H1 (cell line): ENCODE results near the gene GZF1. TPM values are rescaled to one million over a fixed set of nuclear protein-coding genes. Genes with fewer than 3 reads are reported as not detected.

Experiments
- ATF2 ChIP-seq: IDR thresholded peaks from 2 replicates; pipeline ENCODE4 v1.6.1; 2012; ENCODE audit warnings: low read length, inconsistent platforms
- BACH1 ChIP-seq: IDR thresholded peaks from 2 replicates; pipeline ENCODE4 v1.6.1; 2012; ENCODE audit warnings: low read length, improper control_type of control experiment
- BCL11A ChIP-seq, 2 experiments: IDR thresholded peaks; one replicate each; pipeline ENCODE4 v1.6.1; 2011; ENCODE audit warnings: low read depth in 2 of 2, low read length in 2 of 2, mild to moderate bottlenecking in 2 of 2
- CEBPB ChIP-seq: IDR thresholded peaks from 2 replicates; pipeline ENCODE4 v1.6.1; 2012; ENCODE audit warnings: low read depth, low read length
- CHD1 ChIP-seq: IDR thresholded peaks from 2 replicates; pipeline ENCODE4 v1.6.1; 2012; ENCODE audit warnings: low read depth, low read length, improper control_type of control experiment
- CHD2 ChIP-seq: IDR thresholded peaks from 2 replicates; pipeline ENCODE4 v1.6.1; 2012; ENCODE audit warnings: low read length, improper control_type of control experiment
- HDAC2 ChIP-seq, 2 experiments: fragments of 300-600 bp in 1 of 2; sonication (generic) in 1 of 2; IDR thresholded peaks; 2 replicates each; pipeline ENCODE4 v1.6.1; 2011 to 2012; ENCODE audit warnings: low read depth in 2 of 2, low read length in 2 of 2, mild to moderate bottlenecking in 2 of 2, moderate library complexity in 2 of 2, borderline replicate concordance in 1 of 2, inconsistent platforms in 1 of 2
- HDAC6 ChIP-seq: IDR thresholded peaks from one replicate; pipeline ENCODE4 v1.7.1; 2012; ENCODE audit warnings: low read depth, mild to moderate bottlenecking, inconsistent platforms, low read length, moderate library complexity
- JUN ChIP-seq: IDR thresholded peaks from 2 replicates; pipeline ENCODE4 v1.6.1; 2011; ENCODE audit warnings: low read depth, mild to moderate bottlenecking, improper control_type of control experiment, low read length
- KDM1A ChIP-seq: fragments of 200-600, 300-600 bp; sonication (generic); IDR thresholded peaks from 2 replicates; pipeline ENCODE4 v1.7.1; 2016; ENCODE audit warnings: mild to moderate bottlenecking, low read length, borderline replicate concordance
- KDM5A ChIP-seq: fragments of 200-600 bp; IDR thresholded peaks from 2 replicates; pipeline ENCODE4 v1.7.1; 2012; ENCODE audit warnings: mild to moderate bottlenecking, low read length, inconsistent platforms, mixed read lengths
- MAFK ChIP-seq: IDR thresholded peaks from 2 replicates; pipeline ENCODE4 v1.6.1; 2012; ENCODE audit warnings: low read depth, mild to moderate bottlenecking, improper control_type of control experiment, low read length
- MAX ChIP-seq: IDR thresholded peaks from 2 replicates; pipeline ENCODE4 v1.6.1; 2012; ENCODE audit warnings: inconsistent platforms
- NANOG ChIP-seq: IDR thresholded peaks from 2 replicates; pipeline ENCODE4 v1.6.1; 2011; ENCODE audit warnings: low read length, low read depth, mild to moderate bottlenecking, inconsistent platforms; ENCODE audit not compliant: insufficient read depth, poor library complexity, severe bottlenecking
- POLR2A ChIP-seq, 2 experiments: IDR thresholded peaks; 1 replicate in 1 of 2; 2 replicates in 1 of 2; pipeline ENCODE4 v1.6.1; 2011; ENCODE audit warnings: low read depth in 2 of 2, low read length in 2 of 2, mild to moderate bottlenecking in 2 of 2; ENCODE audit errors: control extremely low read depth in 1 of 2
- RNF2 ChIP-seq: fragments of 200-900, 300-1000 bp; sonication (generic); IDR thresholded peaks from 2 replicates; pipeline ENCODE4 v1.7.1; 2016; ENCODE audit warnings: borderline replicate concordance, low read depth, mild to moderate bottlenecking, antibody characterized with exemption, low read length; ENCODE audit not compliant: poor library complexity, severe bottlenecking; ENCODE audit errors: missing control alignments
- RXRA ChIP-seq: IDR thresholded peaks from 2 replicates; pipeline ENCODE4 v1.6.1; 2011; ENCODE audit warnings: low read depth, mild to moderate bottlenecking, low read length, moderate library complexity; ENCODE audit not compliant: insufficient read depth
- SIN3A ChIP-seq, 2 experiments: IDR thresholded peaks in 1 of 2; conservative IDR thresholded peaks in 1 of 2; 2 replicates each; pipeline ENCODE4 v1.6.1; 2011 to 2012; ENCODE audit warnings: low read length in 2 of 2, improper control_type of control experiment in 1 of 2, low read depth in 1 of 2, mild to moderate bottlenecking in 1 of 2
- SIX5 ChIP-seq: IDR thresholded peaks from 2 replicates; pipeline ENCODE4 v1.6.1; 2011; ENCODE audit warnings: mild to moderate bottlenecking, low read depth, low read length
- SRF ChIP-seq: IDR thresholded peaks from 2 replicates; pipeline ENCODE4 v1.6.1; 2011; ENCODE audit warnings: mild to moderate bottlenecking, low read depth, low read length, moderate library complexity
- SUZ12 ChIP-seq: fragments of 200-600 bp; sonication (generic); IDR thresholded peaks from 2 replicates; pipeline ENCODE4 v1.6.1; 2012; ENCODE audit warnings: mild to moderate bottlenecking, inconsistent platforms, low read length, moderate library complexity, mixed read lengths
- polyA plus RNA-seq, 7 experiments: library from polyadenylated mRNA; depleted of rRNA in 3 of 7; stranded (reverse) in 5 of 7; unstranded in 2 of 7; fragments of >200 nt in 5 of 7; fragments of 200-250 nt in 2 of 7; gene quantifications; 1 replicate in 5 of 7; 2 replicates in 1 of 7; 4 replicates in 1 of 7; pipeline versions ENCODE4 v1.2.1 to v1.2.3, GENCODE V29; 2011 to 2013; ENCODE audit warnings: missing spikeins in 2 of 7, mixed read lengths in 2 of 7
- total RNA-seq: library from RNA; stranded (reverse); fragmentation: NEBNext Ultra II Directional; extraction: Animal tissue kit (Norgen Biotek cat#: 25700); gene quantifications from 2 replicates; pipeline ENCODE4 v1.2.1, GENCODE V29; 2021

GZF1 gene
- total and polyA plus RNA-seq, 2 of the 8 experiments (the other 6 are each of a cell fraction or from before 2014, with no cell fraction given) = 8.2 to 11.9 TPM

GRCh38 chr20:23350196-23350903, 11.6 kb upstream of the GZF1 start, which contains the start of gene NXT1 (continued):
- TF ChIP-seq MAFK = no peak
- TF ChIP-seq POLR2A (IDR thresholded peaks at IDR 0.05; ENCODE audit: control extremely low read depth in 1 of 2, low read depth in 2 of 2, low read length in 2 of 2) = peak in 1 of 2 experiments; percentile 73; a peak in 1 of 3 replicates
- TF ChIP-seq HDAC2 (IDR thresholded peaks at IDR 0.05; ENCODE audit: borderline replicate concordance in 1 of 2, low read depth in 2 of 2, low read length in 2 of 2) = peak in 1 of 2 experiments; percentile 79; a peak in 2 of 4 replicates
- TF ChIP-seq RXRA = no peak
- TF ChIP-seq CEBPB = no peak
- TF ChIP-seq SIN3A (conservative IDR thresholded peaks at IDR 0.05 in 1 of 2, IDR thresholded peaks at IDR 0.05 in 1 of 2; ENCODE audit: low read depth in 1 of 2, low read length in 2 of 2) = no peak; a peak in 1 of 4 replicates
- no peak for TF ChIP-seq KDM5A
- no peak for TF ChIP-seq HDAC6
- no peak for TF ChIP-seq NANOG
- no peak for TF ChIP-seq RNF2
- no peak for TF ChIP-seq JUN
- TF ChIP-seq MAX = peak; percentile 81
- TF ChIP-seq ATF2 = no peak
- 0 out of 2 replicates have a peak, but pooled peaks have one; percentile 18 for TF ChIP-seq SRF
- peak; percentile 19; the same call in 1 of the 2 replicates for TF ChIP-seq SIX5
- TF ChIP-seq BCL11A (IDR thresholded peaks at IDR 0.05; ENCODE audit: low read depth in 2 of 2, low read length in 2 of 2) = no peak
- TF ChIP-seq KDM1A = peak; percentile 36; the same call in 1 of the 2 replicates
- TF ChIP-seq SUZ12 = no peak
- no peak for TF ChIP-seq CHD1
- peak; percentile 56 for TF ChIP-seq BACH1
- peak; percentile 75 for TF ChIP-seq CHD2
